ENCODE measurements around the gene RNF144B. TPM values are rescaled to one million over a fixed set of nuclear protein-coding genes. Genes with fewer than 3 reads are reported as not detected.

RNF144B gene
- total and polyA plus RNA-seq, 2 experiments from 2014 or later: 4.2 to 9.0 TPM

GRCh38 chr6:18416341-18416679, 29.2 kb downstream of the RNF144B start (continued):
- TF ChIP-seq ZNF462 (CRISPR knock-in tag; IDR thresholded peaks at IDR 0.05): no peak
- TF ChIP-seq NANOG (IDR thresholded peaks at IDR 0.05; ENCODE audit: borderline replicate concordance): no peak
- TF ChIP-seq POLR2AphosphoS5 (IDR thresholded peaks at IDR 0.05; ENCODE audit: low read depth): no peak
- TF ChIP-seq EZH2phosphoT487 (IDR thresholded peaks at IDR 0.05; ENCODE audit: unreplicated experiment): no peak
- TF ChIP-seq STAT1 (IDR thresholded peaks at IDR 0.05; ENCODE audit: unreplicated experiment): no peak
- no peak for TF ChIP-seq ZNF114 (CRISPR knock-in tag; IDR thresholded peaks at IDR 0.05)

- no peaks in the 10 kb centered on the region for H3F3A ChIP-seq (replicated peaks; ENCODE audit: low read depth)
Measured at GRCh38 chr6:18420328-18420727, 33.2 kb downstream of the RNF144B start.

More at GRCh38 chr6:18420328-18420727, 33.2 kb downstream of the RNF144B start:
- no peak overlapping the region for H3K27ac ChIP-seq (ENCODE audit: low read depth)
- H3K27me3 ChIP-seq (ENCODE audit: insufficient read depth): no peaks in the 10 kb centered on the region
- H4K20me1 ChIP-seq (replicated peaks; ENCODE audit: insufficient read depth): no peaks in the 10 kb centered on the region
- ATAC-seq (no peak), DNase-seq (ENCODE audit: low spot score) (no peak)
- H3K4me2 ChIP-seq: no peak overlapping the region
- no peaks in the 10 kb centered on the region for H3K9me3 Mint-ChIP-seq
- no peaks in the 10 kb centered on the region for H3K36me3 ChIP-seq (ENCODE audit: insufficient read depth)
- H3K36me3 Mint-ChIP-seq (ENCODE audit: low read depth): no peaks in the 10 kb centered on the region
- H3K27me3 Mint-ChIP-seq (ENCODE audit: insufficient read depth, low read depth, poor library complexity): no peaks in the 10 kb centered on the region
- H3K4me1 Mint-ChIP-seq: peaks cover 20% of the 10 kb centered on the region
- H3K79me2 ChIP-seq (replicated peaks; ENCODE audit: insufficient read depth): 0 out of 2 replicates have a peak, but pooled peaks cover 6% of the 10 kb centered on the region
- H3K4me3 ChIP-seq: no peak overlapping the region
- no peak overlapping the region for H2AFZ ChIP-seq
- H3K4me1 ChIP-seq (ENCODE audit: insufficient read depth): peaks cover 20% of the 10 kb centered on the region
- H3K9me2 ChIP-seq (ENCODE audit: insufficient read depth): no peaks in the 10 kb centered on the region; the same call in 1 of the 2 replicates
- no peak overlapping the region for H3K4me3 Mint-ChIP-seq
- TF ChIP-seq EZH2phosphoT487 (IDR thresholded peaks at IDR 0.05; ENCODE audit: unreplicated experiment) (no peak), CTCF (conservative IDR thresholded peaks at IDR 0.05; ENCODE audit: low read depth in 2 of 2) (no peak), CREB1 (CRISPR knock-in tag; IDR thresholded peaks at IDR 0.05; ENCODE audit: low read depth) (no peak), ZNF331 (CRISPR knock-in tag; IDR thresholded peaks at IDR 0.05; ENCODE audit: low read depth) (no peak), NANOG (IDR thresholded peaks at IDR 0.05; ENCODE audit: borderline replicate concordance) (no peak), STAT1 (IDR thresholded peaks at IDR 0.05; ENCODE audit: unreplicated experiment) (no peak), JUNB (IDR thresholded peaks at IDR 0.05; ENCODE audit: unreplicated experiment) (no peak), EZH2 (IDR thresholded peaks at IDR 0.05; ENCODE audit: low read depth, unreplicated experiment) (no peak), REST (IDR thresholded peaks at IDR 0.05; ENCODE audit: unreplicated experiment) (no peak), POLR2AphosphoS5 (IDR thresholded peaks at IDR 0.05; ENCODE audit: low read depth) (no peak)
- no peak overlapping the region for H3K27ac Mint-ChIP-seq
